ENCODE measurements around the gene MSI2.

GRCh38 chr17:57705921-57706695 is 449.8 kb downstream of the MSI2 start:
- no peak for TF ChIP-seq POLR2AphosphoS5 (IDR thresholded peaks at IDR 0.05; ENCODE audit: low read depth, low read length)
- no peak for TF ChIP-seq POLR2A (IDR thresholded peaks at IDR 0.05; ENCODE audit: low read depth, low read length)
- TF ChIP-seq TAF1 (IDR thresholded peaks at IDR 0.05; ENCODE audit: borderline replicate concordance, low read depth, low read length) = no peak
